ENCODE data around the gene LRFN3.

GRCh38 chr19:35987571-35987896 is 51.4 kb downstream of the LRFN3 start:
- TF ChIP-seq, protein P1, sequence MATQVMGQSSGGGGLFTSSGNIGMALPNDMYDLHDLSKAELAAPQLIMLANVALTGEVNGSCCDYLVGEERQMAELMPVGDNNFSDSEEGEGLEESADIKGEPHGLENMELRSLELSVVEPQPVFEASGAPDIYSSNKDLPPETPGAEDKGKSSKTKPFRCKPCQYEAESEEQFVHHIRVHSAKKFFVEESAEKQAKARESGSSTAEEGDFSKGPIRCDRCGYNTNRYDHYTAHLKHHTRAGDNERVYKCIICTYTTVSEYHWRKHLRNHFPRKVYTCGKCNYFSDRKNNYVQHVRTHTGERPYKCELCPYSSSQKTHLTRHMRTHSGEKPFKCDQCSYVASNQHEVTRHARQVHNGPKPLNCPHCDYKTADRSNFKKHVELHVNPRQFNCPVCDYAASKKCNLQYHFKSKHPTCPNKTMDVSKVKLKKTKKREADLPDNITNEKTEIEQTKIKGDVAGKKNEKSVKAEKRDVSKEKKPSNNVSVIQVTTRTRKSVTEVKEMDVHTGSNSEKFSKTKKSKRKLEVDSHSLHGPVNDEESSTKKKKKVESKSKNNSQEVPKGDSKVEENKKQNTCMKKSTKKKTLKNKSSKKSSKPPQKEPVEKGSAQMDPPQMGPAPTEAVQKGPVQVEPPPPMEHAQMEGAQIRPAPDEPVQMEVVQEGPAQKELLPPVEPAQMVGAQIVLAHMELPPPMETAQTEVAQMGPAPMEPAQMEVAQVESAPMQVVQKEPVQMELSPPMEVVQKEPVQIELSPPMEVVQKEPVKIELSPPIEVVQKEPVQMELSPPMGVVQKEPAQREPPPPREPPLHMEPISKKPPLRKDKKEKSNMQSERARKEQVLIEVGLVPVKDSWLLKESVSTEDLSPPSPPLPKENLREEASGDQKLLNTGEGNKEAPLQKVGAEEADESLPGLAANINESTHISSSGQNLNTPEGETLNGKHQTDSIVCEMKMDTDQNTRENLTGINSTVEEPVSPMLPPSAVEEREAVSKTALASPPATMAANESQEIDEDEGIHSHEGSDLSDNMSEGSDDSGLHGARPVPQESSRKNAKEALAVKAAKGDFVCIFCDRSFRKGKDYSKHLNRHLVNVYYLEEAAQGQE (IDR thresholded peaks at IDR 0.05): no peak
- TF ChIP-seq, protein P2, sequence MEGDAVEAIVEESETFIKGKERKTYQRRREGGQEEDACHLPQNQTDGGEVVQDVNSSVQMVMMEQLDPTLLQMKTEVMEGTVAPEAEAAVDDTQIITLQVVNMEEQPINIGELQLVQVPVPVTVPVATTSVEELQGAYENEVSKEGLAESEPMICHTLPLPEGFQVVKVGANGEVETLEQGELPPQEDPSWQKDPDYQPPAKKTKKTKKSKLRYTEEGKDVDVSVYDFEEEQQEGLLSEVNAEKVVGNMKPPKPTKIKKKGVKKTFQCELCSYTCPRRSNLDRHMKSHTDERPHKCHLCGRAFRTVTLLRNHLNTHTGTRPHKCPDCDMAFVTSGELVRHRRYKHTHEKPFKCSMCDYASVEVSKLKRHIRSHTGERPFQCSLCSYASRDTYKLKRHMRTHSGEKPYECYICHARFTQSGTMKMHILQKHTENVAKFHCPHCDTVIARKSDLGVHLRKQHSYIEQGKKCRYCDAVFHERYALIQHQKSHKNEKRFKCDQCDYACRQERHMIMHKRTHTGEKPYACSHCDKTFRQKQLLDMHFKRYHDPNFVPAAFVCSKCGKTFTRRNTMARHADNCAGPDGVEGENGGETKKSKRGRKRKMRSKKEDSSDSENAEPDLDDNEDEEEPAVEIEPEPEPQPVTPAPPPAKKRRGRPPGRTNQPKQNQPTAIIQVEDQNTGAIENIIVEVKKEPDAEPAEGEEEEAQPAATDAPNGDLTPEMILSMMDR (IDR thresholded peaks at IDR 0.05; ENCODE audit: low read depth, low read length, missing input control): no peak
- no peak for TF ChIP-seq MAX (IDR thresholded peaks at IDR 0.05)
- no peak for TF ChIP-seq JUND (IDR thresholded peaks at IDR 0.05)
- TF ChIP-seq ZBTB33 (IDR thresholded peaks at IDR 0.05): no peak
- TF ChIP-seq SP1 (IDR thresholded peaks at IDR 0.05): no peak

Measured in liver (tissue), 3 donors.